ENCODE data around the gene CMTM1. TPM values are rescaled to one million over a fixed set of nuclear protein-coding genes. Genes with fewer than 3 reads are reported as not detected.
A peak's percentile ranks its signal among the peaks of the same experiment; 100 is the strongest.
"Not testable (repeated sequence)": the region's sequence is repeated elsewhere in the genome, so short reads cannot be mapped to it uniquely, and the experiment has no call there.

Gene CMTM1
- total and polyA plus RNA-seq, 10 donors, result 0.15 to 19.0 (median 4.2) TPM

DNA sequence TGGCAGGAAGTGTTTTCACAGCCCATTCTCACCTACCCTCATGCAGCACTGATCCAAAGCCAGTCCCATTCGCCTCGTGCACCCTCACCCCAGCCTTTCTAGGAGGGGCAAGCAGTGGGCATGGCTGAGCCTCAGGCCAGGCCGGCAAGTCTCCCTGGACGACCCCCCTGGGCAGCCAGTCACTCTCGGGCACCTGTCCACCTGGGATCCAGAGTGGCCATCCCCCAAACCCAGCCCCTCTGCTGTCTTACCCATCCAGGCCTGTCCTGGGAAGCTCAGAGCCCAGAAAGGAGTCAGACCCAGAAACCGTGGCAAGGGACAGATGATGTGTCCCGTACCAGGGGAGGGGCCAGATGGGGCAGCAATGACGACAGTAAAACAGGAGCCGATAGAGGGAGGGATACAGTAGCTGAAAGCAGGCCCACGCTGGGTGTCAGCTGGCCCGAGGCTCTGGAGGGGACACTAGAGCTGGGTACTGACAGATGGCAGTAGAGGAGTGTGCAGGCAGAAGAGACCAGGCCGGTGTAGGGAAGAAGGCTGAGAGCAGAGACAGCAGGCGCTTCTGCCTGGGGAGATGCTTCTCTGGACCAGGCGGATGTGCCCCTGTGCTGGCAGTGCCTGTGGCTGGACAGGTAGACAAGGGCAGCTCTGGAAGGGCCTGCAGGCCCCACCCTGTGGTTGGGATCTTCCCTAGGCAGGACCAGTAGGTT lies 44.0 kb downstream of the CMTM1 start:
- Histone ChIP-seq H3K4me1 (peaks cover 32 to 42% (median 38%) of the 10 kb centered on the region in 6 donors), H3K27ac (no peak overlapping the region), H3K36me3 (peaks cover 0 to 64% (median 50%) of the 10 kb centered on the region in 6 donors), H3K27me3 (replicated peaks in 1 of 7) (peaks cover 0 to 7% (median 0%) of the 10 kb centered on the region in 7 donors), H3K4me3 (no peak overlapping the region), H3K9me3 (no peaks in the 10 kb centered on the region)
- TF ChIP-seq POLR2A (IDR thresholded peaks at IDR 0.05), result no peak
- no peak for TF ChIP-seq POLR2AphosphoS5 (IDR thresholded peaks at IDR 0.05)
- no peak for TF ChIP-seq CTCF (IDR thresholded peaks at IDR 0.05 in 8 of 11, conservative IDR thresholded peaks at IDR 0.05 in 3 of 11)
- peak; percentile 72 for DNase-seq
- intact Hi-C loops (cut with DNase I; ENCODE audit: low total_unique reads), result no loop called here
- WGBS, 5 donors, result 89 to 95% (median 93%) methylated on average over 14 of the region's 14 CpGs

DNA sequence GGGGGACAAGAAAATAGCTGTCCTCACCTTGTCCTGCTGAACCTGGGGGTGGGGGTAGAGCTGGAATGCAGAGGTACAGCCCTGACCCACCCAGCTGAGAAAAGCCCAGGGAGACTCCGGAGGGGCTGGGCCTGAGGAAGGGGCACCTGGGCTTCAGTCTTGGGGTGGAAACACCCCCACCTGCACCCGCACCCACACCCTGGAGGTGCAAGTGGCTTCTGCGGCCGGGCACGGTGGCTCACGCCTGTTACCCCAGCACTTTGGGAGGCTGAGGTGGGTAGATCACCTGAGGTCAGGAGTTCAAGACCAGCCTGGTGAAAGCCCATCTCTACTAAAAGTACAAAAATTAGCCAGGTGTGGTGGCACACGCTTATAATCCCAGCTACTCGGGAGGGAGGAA lies 45.7 kb downstream of the CMTM1 start:
- WGBS, 5 donors, result 89 to 95% (median 93%) methylated on average over 6 to 8 of the region's 8 CpGs
- intact Hi-C loops (cut with DNase I; ENCODE audit: low total_unique reads); H3K27me3 ChIP-seq (replicated peaks in 1 of 7); H3K4me3 ChIP-seq; H3K9me3 ChIP-seq; H3K27ac ChIP-seq: not testable (repeated sequence)
- H3K4me1 ChIP-seq, result peaks cover 16 to 26% (median 21%) of the 10 kb centered on the region in 6 donors
- peaks cover 0 to 64% (median 50%) of the 10 kb centered on the region in 6 donors for H3K36me3 ChIP-seq
- peak; percentile 51 for DNase-seq

DNA sequence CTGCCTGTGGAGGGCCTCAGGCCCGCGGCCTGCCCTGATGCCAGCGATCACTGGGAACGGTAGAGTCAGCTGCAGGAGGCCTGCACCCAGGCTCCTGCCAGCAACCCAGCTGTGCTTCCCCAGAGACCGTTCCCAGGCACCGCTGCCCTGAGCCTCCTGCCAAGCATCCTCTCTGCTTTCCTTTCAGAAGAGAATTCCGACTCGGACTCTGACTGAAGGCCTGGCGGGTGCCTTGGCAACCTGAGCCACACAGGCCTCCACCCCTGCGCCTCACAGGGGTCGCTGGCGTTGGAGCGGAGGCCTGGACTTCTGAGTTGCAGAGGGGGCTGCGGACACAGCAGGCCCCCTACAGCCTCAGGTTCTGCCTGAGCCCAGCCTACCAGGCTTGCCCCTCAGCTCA lies 46.2 kb downstream of the CMTM1 start:
- intact Hi-C loops (cut with DNase I; ENCODE audit: low total_unique reads), result no loop called here
- no peak overlapping the region for H3K4me3 ChIP-seq
- TF ChIP-seq POLR2A (IDR thresholded peaks at IDR 0.05) (no peak), CTCF (IDR thresholded peaks at IDR 0.05 in 8 of 11, conservative IDR thresholded peaks at IDR 0.05 in 3 of 11) (no peak), POLR2AphosphoS5 (IDR thresholded peaks at IDR 0.05) (peak in 1 of 3 donors; percentile 19)
- peak; percentile 68 for DNase-seq
- peaks cover 12 to 20% (median 16%) of the 10 kb centered on the region in 6 donors for H3K4me1 ChIP-seq
- H3K36me3 ChIP-seq, result peaks cover 0 to 64% (median 50%) of the 10 kb centered on the region in 6 donors
- H3K27ac ChIP-seq, result no peak overlapping the region
- H3K27me3 ChIP-seq (replicated peaks in 1 of 7), result no peaks in the 10 kb centered on the region
- no peaks in the 10 kb centered on the region for H3K9me3 ChIP-seq
- 87 to 96% (median 90%) methylated on average over 11 to 14 of the region's 14 CpGs for WGBS, 5 donors

GRCh38 chr16:66614161-66614802 lies 48.0 kb downstream of the CMTM1 start:
- DNase-seq, result peak; percentile 41
- intact Hi-C loops (cut with DNase I; ENCODE audit: low total_unique reads), result no loop called here
- 87 to 92% (median 87%) methylated on average over 11 to 12 of the region's 12 CpGs for WGBS, 5 donors
- Histone ChIP-seq H3K27ac (no peak overlapping the region), H3K27me3 (replicated peaks in 1 of 7) (no peaks in the 10 kb centered on the region), H3K4me3 (no peak overlapping the region), H3K9me3 (no peaks in the 10 kb centered on the region), H3K36me3 (peaks cover 0 to 63% (median 47%) of the 10 kb centered on the region in 6 donors), H3K4me1 (peaks cover 0 to 4% (median 0%) of the 10 kb centered on the region in 6 donors)
- TF ChIP-seq POLR2A (IDR thresholded peaks at IDR 0.05), result no peak

DNA sequence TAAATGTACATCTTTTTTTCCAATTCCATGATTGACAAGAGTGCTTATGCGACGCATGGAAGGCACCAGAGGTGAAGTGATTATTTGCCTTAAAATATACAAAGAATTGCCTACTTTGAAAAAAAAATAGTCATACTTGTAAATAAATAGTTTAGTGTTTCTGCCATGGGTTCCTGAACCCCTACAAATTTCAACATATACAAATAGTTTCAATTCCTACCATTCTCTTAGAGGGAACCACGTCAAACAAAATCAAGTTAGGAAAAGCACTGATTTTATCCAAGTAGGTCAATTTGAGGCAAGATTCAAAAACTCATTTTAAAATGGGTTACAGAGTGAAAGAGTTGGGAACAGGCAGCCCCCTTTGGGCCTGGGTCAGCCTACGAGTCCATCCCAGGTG lies 49.9 kb downstream of the CMTM1 start:
- Histone ChIP-seq H3K27ac (no peak overlapping the region), H3K4me3 (no peak overlapping the region), H3K36me3 (peaks cover 0 to 48% (median 29%) of the 10 kb centered on the region in 6 donors), H3K9me3 (no peaks in the 10 kb centered on the region), H3K27me3 (replicated peaks in 1 of 7) (no peaks in the 10 kb centered on the region), H3K4me1 (peaks cover 0 to 11% (median 0%) of the 10 kb centered on the region in 6 donors)
- 89 to 95% (median 93%) methylated on average over 4 of the region's 4 CpGs for WGBS, 5 donors
- TF ChIP-seq CTCF (IDR thresholded peaks at IDR 0.05 in 8 of 11, conservative IDR thresholded peaks at IDR 0.05 in 3 of 11) (no peak), POLR2AphosphoS5 (IDR thresholded peaks at IDR 0.05) (no peak), POLR2A (IDR thresholded peaks at IDR 0.05) (no peak)
- intact Hi-C loops (cut with DNase I; ENCODE audit: low total_unique reads), result no loop called here
- no peak for DNase-seq

Data from spleen (tissue), 11 donors.